ENCODE measurements around the gene TMCO4.

- TF ChIP-seq POLR2A (IDR thresholded peaks at IDR 0.05) (no peak), POLR2AphosphoS5 (IDR thresholded peaks at IDR 0.05; ENCODE audit: insufficient read depth in 1 of 2, low read depth in 1 of 2) (no peak)
- TF ChIP-seq, protein P1, sequence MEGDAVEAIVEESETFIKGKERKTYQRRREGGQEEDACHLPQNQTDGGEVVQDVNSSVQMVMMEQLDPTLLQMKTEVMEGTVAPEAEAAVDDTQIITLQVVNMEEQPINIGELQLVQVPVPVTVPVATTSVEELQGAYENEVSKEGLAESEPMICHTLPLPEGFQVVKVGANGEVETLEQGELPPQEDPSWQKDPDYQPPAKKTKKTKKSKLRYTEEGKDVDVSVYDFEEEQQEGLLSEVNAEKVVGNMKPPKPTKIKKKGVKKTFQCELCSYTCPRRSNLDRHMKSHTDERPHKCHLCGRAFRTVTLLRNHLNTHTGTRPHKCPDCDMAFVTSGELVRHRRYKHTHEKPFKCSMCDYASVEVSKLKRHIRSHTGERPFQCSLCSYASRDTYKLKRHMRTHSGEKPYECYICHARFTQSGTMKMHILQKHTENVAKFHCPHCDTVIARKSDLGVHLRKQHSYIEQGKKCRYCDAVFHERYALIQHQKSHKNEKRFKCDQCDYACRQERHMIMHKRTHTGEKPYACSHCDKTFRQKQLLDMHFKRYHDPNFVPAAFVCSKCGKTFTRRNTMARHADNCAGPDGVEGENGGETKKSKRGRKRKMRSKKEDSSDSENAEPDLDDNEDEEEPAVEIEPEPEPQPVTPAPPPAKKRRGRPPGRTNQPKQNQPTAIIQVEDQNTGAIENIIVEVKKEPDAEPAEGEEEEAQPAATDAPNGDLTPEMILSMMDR (IDR thresholded peaks at IDR 0.05): peak in 1 of 3 experiments; percentile 40
Measured at GRCh38 chr1:19762175-19762779, 37.4 kb downstream of the TMCO4 start.
